ENCODE results near the gene ACVR2A.

GRCh38 chr2:147865560-147865959 lies 20.7 kb downstream of the ACVR2A start:
- TF ChIP-seq, protein P1, sequence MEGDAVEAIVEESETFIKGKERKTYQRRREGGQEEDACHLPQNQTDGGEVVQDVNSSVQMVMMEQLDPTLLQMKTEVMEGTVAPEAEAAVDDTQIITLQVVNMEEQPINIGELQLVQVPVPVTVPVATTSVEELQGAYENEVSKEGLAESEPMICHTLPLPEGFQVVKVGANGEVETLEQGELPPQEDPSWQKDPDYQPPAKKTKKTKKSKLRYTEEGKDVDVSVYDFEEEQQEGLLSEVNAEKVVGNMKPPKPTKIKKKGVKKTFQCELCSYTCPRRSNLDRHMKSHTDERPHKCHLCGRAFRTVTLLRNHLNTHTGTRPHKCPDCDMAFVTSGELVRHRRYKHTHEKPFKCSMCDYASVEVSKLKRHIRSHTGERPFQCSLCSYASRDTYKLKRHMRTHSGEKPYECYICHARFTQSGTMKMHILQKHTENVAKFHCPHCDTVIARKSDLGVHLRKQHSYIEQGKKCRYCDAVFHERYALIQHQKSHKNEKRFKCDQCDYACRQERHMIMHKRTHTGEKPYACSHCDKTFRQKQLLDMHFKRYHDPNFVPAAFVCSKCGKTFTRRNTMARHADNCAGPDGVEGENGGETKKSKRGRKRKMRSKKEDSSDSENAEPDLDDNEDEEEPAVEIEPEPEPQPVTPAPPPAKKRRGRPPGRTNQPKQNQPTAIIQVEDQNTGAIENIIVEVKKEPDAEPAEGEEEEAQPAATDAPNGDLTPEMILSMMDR (optimal IDR thresholded peaks at IDR 0.05 in 1 of 3, IDR thresholded peaks at IDR 0.05 in 1 of 3, conservative IDR thresholded peaks at IDR 0.05 in 1 of 3; ENCODE audit: extremely low read depth in 1 of 3, insufficient read depth in 2 of 3, low read length in 3 of 3), result no peak
- TF ChIP-seq EZH2 (IDR thresholded peaks at IDR 0.05; ENCODE audit: low read length), result no peak
